CD4-positive, alpha-beta T cell treated with Interleukin-12 subunit alpha and Interleukin-12 subunit beta, for 1 hour (primary cell): ENCODE results near the gene MARCHF5.
"Not testable (repeated sequence)": the region's sequence is repeated elsewhere in the genome, so short reads cannot be mapped to it uniquely, and the experiment has no call there.

Experiments used
- DNase-seq: peaks from one replicate; pipeline ENCODE4 v3.0.0-alpha.2; 2020

MARCHF5 gene

DNA sequence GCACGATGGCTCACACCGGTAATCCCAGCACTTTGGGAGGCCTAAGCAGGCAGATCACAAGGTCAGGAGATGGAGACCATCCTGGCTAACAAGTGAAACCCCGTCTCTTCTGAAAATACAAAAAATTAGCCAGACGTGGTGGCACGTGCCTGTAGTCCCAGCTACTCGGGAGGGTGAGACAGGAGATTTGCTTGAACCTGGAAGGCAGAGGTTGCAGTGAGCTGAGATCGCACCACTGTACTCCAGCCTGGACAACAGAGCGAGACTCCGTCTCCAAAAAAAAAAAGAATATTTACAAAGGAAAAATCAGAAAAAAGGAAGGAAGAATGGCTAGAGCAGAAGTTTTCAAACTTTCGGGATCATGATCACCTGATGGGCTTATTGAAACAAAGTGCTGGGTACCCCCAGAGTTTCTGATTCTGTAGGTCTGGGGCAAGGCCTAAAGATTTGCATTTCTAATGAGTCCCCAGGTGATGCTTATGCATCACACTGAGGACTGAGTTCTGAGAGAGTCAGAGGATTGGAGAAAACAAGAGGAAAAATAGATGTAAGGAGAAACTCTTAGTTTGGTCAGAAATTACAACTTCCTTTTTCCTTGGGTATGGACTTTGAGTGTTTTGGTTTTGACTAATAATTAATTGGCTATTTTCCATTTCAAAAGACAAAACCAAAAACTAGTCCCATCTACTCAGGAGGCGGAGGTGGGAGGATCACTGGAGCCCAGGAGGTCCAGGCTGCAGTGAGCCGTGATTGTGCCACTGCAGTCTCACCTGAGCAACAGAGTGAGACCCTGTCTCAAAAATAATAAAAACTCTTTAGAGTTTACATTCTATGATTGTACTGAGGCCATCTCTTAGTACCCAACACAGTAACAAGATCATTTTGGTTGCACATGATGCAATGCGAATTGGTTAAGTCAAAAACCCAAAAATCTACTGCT is 14.4 kb downstream of the MARCHF5 start:
- DNase-seq: no peak

DNA sequence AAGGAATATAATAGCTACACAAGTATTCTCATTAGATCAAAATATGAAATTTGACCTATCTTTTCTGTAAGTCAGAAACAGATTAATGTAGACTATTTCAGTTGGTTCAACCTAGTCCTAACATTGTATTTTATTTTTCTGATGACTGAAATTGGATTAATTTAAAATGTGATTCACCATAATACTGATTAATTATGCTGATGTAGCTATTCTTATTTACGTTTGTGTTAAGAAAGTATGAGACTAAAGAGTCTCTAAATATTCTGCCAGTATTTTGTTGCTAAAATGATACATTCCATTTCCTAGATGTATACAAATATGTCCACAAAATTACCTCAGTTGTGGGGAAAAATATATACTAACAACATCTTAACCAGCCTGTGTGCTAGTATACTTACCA is 18.3 kb downstream of the MARCHF5 start:
- no peak for DNase-seq

DNA sequence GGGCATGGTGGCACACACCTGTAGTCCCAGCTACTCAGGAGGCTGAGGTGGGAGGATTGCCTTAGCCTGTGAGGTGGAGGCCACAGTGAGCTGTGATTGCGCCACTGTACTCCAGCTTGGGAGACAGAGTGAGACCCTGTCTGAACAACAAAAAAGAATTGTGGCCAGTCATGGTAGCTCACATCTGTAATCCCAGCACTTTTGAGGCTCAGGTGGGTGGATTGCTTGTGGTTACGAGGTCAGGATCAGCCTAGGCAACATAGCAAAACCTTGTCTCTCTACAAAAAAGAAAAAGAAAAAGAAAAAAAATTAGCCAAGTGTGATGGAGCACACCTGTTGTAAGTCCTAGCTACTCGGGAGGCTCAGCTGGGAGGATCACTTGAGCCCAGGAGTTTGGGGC is 22.8 kb downstream of the MARCHF5 start:
- no peak for DNase-seq

GRCh38 chr10:92316610-92317009 is 25.6 kb downstream of the MARCHF5 start:
- DNase-seq: no peak

DNA sequence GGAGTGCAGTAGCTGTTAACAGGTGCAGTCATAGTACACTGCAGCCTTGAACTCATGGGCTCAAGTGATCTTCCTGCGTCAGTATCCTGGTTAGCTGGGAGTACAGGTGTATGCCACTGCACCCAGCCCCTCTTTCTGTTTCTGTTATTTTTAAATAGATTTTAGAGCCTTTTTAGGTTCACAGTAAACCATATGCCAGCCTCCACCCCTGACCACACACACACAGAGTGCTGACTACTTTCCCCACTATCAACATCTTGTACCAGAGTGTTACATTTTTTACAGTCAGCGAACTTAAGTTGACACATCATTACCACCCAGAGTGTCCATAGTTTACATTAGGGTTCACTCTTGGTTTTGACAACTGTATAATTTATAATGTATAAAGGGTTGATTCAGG is 32.1 kb downstream of the MARCHF5 start:
- DNase-seq: no peak

DNA sequence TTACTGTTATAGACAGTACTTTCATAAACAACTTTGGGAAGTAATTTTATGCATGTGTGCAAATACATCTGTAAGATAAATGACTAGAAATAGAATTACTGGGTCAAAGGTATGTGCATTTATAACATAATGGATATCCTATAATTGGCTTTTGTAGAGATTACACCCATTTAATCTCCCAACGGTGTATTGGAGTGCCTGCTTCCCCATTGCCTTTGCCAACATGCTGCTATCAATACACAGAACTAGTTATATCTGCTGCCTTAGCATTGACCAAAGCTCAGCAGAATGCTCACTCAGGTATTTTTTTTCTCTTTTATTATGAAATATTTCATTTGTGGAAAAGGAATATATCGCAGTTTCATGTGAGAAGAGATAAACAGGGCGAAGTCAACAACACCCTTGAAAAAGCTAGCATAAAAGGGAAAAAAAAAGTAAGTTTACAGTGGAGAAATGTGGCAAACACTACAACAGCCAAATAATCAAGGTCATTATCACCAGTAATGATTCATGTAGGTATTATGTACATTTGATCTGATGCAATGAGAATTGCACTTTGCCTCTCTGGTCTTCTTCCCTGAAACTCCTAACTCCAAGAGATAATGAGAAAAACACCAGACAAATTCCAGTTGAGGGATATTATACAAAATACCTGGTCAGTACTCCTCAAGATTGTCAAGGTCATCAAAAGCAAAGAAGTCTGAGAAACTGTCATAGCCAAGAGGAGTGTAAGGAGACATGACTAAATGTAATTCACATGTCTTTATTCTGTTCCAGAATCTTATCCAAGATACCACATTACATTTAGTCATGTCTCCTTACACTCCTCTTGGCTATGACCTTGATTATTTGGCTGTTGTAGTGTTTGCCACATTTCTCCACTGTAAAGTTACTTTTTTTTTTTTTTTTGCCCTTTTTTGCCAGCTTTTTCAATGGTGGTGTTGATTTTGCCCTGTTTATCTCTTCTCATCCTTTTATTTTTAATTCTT is 36.8 kb downstream of the MARCHF5 start:
- DNase-seq: no peak

DNA sequence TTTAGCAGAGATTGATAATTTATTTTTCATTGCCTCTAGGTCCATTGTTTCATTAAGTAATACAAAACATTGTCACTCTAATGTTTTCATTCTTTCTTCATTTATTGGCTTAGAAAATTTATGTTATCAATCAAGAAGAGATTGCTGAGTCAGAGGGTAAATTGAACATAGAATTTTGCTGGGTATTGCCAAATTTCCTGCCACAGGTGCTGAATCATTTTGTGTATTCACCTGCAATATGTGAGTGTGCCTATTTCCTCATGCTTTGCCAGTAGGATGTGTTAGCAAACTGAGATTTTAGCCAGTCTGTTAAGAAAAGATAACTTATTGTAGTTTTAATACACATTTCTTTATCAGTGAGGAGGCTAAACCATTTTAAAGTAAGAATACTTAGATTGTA is 38.0 kb downstream of the MARCHF5 start:
- DNase-seq: no peak

- DNase-seq: not testable (repeated sequence)
These were observed 39.0 kb downstream of the MARCHF5 start for GRCh38 chr10:92329927-92330326.

DNA sequence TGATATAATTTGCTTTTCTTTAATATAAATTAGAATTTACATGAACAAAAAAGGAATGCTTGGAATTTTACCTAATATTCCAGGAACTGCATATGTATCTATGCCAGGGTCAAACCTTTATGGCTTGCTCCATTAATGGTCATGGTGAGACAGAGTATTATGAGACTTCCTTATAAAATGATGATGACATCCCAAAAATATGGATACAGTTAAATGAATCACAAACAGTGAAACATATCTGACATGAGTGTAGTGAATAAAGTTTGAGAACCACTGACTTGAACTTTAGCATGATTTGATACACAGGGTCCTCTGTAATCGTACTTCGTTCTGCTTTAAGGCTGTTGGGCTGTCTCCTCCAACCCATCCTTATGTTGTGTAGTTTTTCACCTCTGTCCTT is 51.8 kb downstream of the MARCHF5 start:
- no peak for DNase-seq

DNA sequence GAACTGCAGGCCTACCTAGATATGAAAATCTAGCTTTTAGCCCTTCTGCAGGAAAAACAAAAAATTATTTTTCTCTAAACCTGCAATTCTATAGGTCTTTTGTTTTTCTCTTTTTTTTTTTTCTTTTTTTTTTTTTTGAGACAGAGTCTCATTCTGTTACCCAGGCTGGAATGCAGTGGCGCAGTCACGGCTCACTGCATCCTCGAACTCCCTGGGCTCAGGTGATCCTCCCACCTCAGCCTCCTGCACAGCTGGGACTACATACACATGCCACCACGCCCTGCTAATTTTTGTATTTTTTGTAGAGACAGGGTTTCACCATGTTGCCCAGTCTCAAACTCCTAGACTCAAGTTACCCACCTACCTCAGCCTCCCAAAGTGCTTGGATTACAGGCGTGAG is 54.6 kb downstream of the MARCHF5 start:
- DNase-seq: not testable (repeated sequence)

DNA sequence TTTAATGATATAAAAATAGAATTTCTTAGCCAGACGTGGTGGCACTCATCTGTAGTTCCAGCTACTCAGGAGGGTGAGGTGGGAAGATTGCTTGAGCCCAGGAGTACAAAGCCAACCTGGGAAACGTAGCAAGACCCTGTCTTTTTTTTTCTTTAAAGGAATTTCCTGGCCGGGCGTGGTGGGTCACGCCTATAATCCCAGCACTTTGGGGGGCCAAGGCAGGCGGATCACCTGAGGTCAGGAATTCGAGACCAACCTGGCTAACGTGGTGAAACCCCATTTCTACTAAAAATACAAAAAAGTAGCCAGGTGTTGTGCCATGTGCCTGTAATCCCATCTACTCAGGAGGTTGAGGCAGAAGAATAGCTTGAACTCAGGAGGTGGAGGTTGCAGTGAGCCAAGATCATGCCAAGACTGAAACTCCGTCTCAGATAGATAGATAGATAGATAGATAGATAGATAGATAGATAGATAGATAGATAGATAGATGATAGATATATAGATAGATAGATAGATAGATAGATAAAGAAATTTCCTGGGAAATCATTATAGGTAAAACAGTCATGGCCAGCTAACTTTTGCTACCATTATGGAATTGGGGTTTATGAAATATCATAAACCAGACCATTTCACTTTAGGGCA is 56.2 kb downstream of the MARCHF5 start:
- DNase-seq: not testable (repeated sequence)

DNA sequence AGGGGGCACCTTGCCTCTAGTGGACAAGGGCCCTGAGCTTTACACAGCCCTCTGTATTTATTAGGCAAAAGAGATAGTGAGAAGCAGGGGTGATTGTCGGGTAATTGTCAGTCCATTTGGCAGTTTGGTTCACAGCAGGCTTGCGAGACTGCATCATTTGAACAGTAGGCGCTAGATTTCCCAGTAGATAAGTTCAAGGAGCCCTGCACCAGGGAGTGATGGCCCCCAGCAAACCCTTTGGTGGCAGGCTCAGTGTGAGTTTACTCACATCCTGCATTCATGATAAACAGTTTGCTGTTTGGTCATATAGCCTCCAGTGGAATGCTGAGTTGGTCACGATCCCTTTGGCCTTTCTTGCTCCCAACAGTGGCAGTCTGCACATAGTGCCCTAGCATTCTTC is 59.4 kb downstream of the MARCHF5 start:
- no peak for DNase-seq

DNA sequence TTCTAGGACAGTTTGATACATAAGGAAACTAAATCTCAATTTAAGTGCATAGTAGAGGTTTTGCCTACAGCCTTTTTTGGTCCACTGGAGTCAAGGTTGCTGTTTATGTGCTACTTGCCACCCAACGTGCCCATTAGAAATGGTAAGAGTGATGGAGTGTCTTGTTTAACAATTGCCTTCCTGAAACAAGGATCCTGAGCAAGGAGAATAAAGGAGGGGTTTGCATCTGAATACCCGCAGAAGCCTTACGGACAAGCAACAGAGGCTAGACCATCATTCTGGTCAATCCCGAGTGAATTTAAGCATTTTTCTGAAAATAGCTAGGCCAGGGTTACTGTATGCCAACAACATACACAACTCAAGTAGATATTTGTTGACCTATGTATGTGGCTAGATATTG is 63.6 kb downstream of the MARCHF5 start:
- no peak for DNase-seq

- DNase-seq: no peak
These were observed 65.1 kb downstream of the MARCHF5 start for GRCh38 chr10:92356041-92356440.

DNA sequence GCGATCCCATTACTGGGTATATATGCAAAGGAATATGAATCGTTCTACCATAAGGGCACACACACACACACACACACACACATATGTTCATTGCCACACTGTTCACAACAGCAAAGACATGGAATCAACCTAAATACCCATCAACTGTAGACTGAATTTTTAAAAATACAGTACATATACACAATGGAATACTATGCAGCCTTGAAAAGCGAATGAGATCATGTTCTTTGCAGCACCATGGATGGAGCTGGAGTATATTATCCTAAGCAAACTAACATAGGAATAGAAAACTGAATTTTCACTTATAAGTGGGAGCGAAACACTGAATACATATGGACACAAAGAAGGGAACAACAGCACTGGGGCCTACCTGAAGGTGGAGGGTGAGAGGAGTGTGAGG is 72.5 kb downstream of the MARCHF5 start:
- DNase-seq: no peak

- DNase-seq: no peak
These were observed 75.5 kb downstream of the MARCHF5 start for GRCh38 chr10:92366412-92367021.

DNA sequence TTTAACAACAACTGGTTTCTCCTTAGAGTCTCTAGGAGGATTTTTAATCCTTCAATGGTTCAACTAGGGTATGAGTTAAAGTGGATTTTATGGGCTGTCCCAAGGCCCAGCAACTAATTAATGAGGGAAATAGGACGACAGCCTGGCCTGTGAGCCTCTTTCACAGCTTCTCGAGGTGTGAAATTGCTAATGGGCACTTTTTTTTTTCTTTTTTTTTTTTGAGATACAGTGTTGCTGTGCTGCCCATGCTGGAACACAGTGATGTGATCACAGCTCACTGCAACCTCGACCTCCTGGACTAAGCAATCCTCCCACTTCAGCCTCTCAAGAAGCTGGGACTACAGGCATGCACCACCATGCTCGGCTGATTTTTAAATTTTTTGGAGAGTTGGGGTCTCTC is 87.0 kb downstream of the MARCHF5 start:
- DNase-seq: no peak

DNA sequence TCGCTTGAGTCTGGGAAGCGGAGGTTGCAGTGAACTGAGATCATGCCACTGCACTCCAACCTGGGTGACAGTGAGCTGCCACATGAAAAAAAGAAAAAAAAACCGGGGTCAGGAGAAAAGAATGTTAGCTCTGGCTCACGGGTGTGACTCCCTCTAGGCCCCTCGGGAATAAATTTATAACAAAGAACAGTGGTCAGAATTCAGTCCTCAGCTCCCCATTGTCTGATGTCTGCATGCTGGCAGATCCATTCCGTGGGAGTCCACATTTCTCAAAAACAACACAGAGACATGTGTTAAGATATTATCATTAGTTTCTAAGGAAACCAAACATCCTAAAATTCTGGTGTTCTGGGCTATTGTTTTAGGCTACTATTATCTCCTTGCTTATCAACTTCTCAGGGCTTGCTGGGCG is 90.6 kb downstream of the MARCHF5 start:
- no peak for DNase-seq

GRCh38 chr10:92382631-92383030 is 91.7 kb downstream of the MARCHF5 start:
- no peak for DNase-seq

GRCh38 chr10:92384741-92385140 is 93.8 kb downstream of the MARCHF5 start:
- DNase-seq: no peak

GRCh38 chr10:92385831-92386230 is 94.9 kb downstream of the MARCHF5 start:
- DNase-seq: no peak

- DNase-seq: no peak
These were observed 96.4 kb downstream of the MARCHF5 start for GRCh38 chr10:92387289-92387940.
